DMS 273 treated with DMSO at 0.1 percent for 48 hours (cell line): ENCODE measurements around the gene KRTAP5-11.
A peak's percentile ranks its signal among the peaks of the same experiment; 100 is the strongest.
"Not testable (repeated sequence)": the region's sequence is repeated elsewhere in the genome, so short reads cannot be mapped to it uniquely, and the experiment has no call there.

Source experiments
- DNase-seq: peaks from one replicate; lab custom pipeline; 2025; lab: John Stamatoyannopoulos, UW

Gene KRTAP5-11

GRCh38 chr11:71580057-71581003 is 2.3 kb downstream of the KRTAP5-11 start:
- peak; percentile 1 for DNase-seq

- not testable (repeated sequence) for DNase-seq
Measured at GRCh38 chr11:71579513-71579912, 3.2 kb downstream of the KRTAP5-11 start.

- no peak for DNase-seq
Measured at GRCh38 chr11:71577469-71578004, 5.1 kb downstream of the KRTAP5-11 start.

- not testable (repeated sequence) for DNase-seq
Measured at GRCh38 chr11:71576688-71577465, 5.8 kb downstream of the KRTAP5-11 start.

GRCh38 chr11:71575723-71576424 is 6.8 kb downstream of the KRTAP5-11 start:
- no peak for DNase-seq

- no peak for DNase-seq
Measured at GRCh38 chr11:71574418-71574817, 8.3 kb downstream of the KRTAP5-11 start.

GRCh38 chr11:71572811-71573210 is 9.9 kb downstream of the KRTAP5-11 start:
- DNase-seq: no peak

- DNase-seq: not testable (repeated sequence)
Measured at GRCh38 chr11:71571101-71571850, 11.4 kb downstream of the KRTAP5-11 start.

GRCh38 chr11:71568704-71569349 is 13.8 kb downstream of the KRTAP5-11 start:
- no peak for DNase-seq

- DNase-seq: not testable (repeated sequence)
Measured at GRCh38 chr11:71567633-71568032, 15.0 kb downstream of the KRTAP5-11 start.

GRCh38 chr11:71566626-71567599 is 15.8 kb downstream of the KRTAP5-11 start:
- not testable (repeated sequence) for DNase-seq

- DNase-seq: no peak
Measured at GRCh38 chr11:71566081-71566620, 16.5 kb downstream of the KRTAP5-11 start.

GRCh38 chr11:71565263-71565662 is 17.4 kb downstream of the KRTAP5-11 start, which contains the start of gene KRTAP5-10:
KRTAP5-10 (plus strand) TSS chr11:71565563; CDS start chr11:71565588, 25 bp downstream.
- no peak for DNase-seq

GRCh38 chr11:71564430-71564829 is 18.2 kb downstream of the KRTAP5-11 start:
- no peak for DNase-seq

- no peak for DNase-seq
Measured at GRCh38 chr11:71563406-71563805, 19.3 kb downstream of the KRTAP5-11 start.

- DNase-seq: no peak
Measured at GRCh38 chr11:71562120-71562519, 20.6 kb downstream of the KRTAP5-11 start.

GRCh38 chr11:71558996-71559395 is 23.7 kb downstream of the KRTAP5-11 start:
- no peak for DNase-seq

GRCh38 chr11:71557257-71557656 is 25.4 kb downstream of the KRTAP5-11 start:
- no peak for DNase-seq

GRCh38 chr11:71556018-71556417 is 26.7 kb downstream of the KRTAP5-11 start:
- DNase-seq: no peak
